GM12874 (cell line): ENCODE results near the gene SBF2.

Source experiments
- CTCF ChIP-seq: IDR thresholded peaks from 2 replicates; pipeline ENCODE4 v1.5.1; 2011; ENCODE audit warnings: low read depth, mild to moderate bottlenecking, control low read depth, low read length, moderate library complexity; ENCODE audit not compliant: insufficient read depth

The SBF2 gene

GRCh38 chr11:10097615-10098014, 196.4 kb downstream of the SBF2 start:
- no peak for TF ChIP-seq CTCF

- no peak for TF ChIP-seq CTCF
Observed at GRCh38 chr11:10096987-10097386, 197.0 kb downstream of the SBF2 start.

- TF ChIP-seq CTCF, result no peak
Observed at GRCh38 chr11:10095412-10096208, 198.4 kb downstream of the SBF2 start.

GRCh38 chr11:10092426-10092825, 201.6 kb downstream of the SBF2 start:
- TF ChIP-seq CTCF, result no peak

- TF ChIP-seq CTCF, result no peak
Observed at GRCh38 chr11:10091314-10092045, 202.5 kb downstream of the SBF2 start.

GRCh38 chr11:10087186-10087922, 206.7 kb downstream of the SBF2 start:
- no peak for TF ChIP-seq CTCF

GRCh38 chr11:10080138-10080537, 213.9 kb downstream of the SBF2 start:
- TF ChIP-seq CTCF, result no peak
